K562 (cell line): ENCODE data around the gene AMMECR1. TPM values are rescaled to one million over a fixed set of nuclear protein-coding genes. Genes with fewer than 3 reads are reported as not detected.

ENCODE experiments used
- ATAC-seq: fragments of 200-7000 bp; cut with Tn5 transposase; 3 replicates; pipeline ENCODE4 v1.9.1; 2020; ENCODE audit warnings: moderate library complexity
- BruUV-seq: library from RNA; stranded (reverse); fragments of 400-500 nt; replicated peaks from 2 replicates; lab custom pipeline; 2021; lab: Mats Ljungman, UMichigan
- CTCF ChIA-PET: fragments of 300-600 bp; formaldehyde crosslinking; extraction: SDS; loops from one replicate; lab custom pipeline; 2021; ENCODE audit warnings: low intra/inter-chr PET ratio; lab: Yijun Ruan, JAX
- POLR2A ChIA-PET: fragments of 300-600, 350-650 bp; sonication (Branson Sonifier 250); formaldehyde crosslinking; extraction: SDS; loops from one replicate; lab custom pipeline; 2021; ENCODE audit warnings: antibody characterized with exemption, inconsistent platforms; lab: Yijun Ruan, JAX
- DNase-seq, 4 experiments: peaks; one replicate each; pipeline versions ENCODE4 v3.0.0 to v3.0.0-alpha.2; 2011 to 2018; ENCODE audit warnings: low spot score in 3 of 4, mixed read lengths in 3 of 4; ENCODE audit errors: extremely low read depth in 1 of 4
- FAIRE-seq: peaks from 2 replicates; lab custom pipeline; 2011; peaks lifted over from hg19 to GRCh38; lab: Jason Lieb, UNC
- H2AFZ ChIP-seq: 2 replicates; pipeline ENCODE4 v1.6.0; 2011; ENCODE audit warnings: low read depth, low read length, control low read depth, inconsistent platforms
- H3K27ac ChIP-seq: fragments of 200-600 bp; 3 replicates; pipeline ENCODE4 v1.8.0; 2011; ENCODE audit warnings: low read depth, mild to moderate bottlenecking, control low read depth, inconsistent platforms, low read length, moderate library complexity, mixed read lengths; ENCODE audit errors: extremely low read depth
- H3K27me3 ChIP-seq, 2 experiments: fragments of 300-600 bp in 1 of 2; 2 replicates in 1 of 2; 3 replicates in 1 of 2; pipeline versions ENCODE4 v1.6.0 to v1.8.0; 2011; ENCODE audit warnings: inconsistent platforms in 2 of 2, low read length in 2 of 2, mild to moderate bottlenecking in 1 of 2, mixed read lengths in 1 of 2, moderate library complexity in 1 of 2; ENCODE audit not compliant: control insufficient read depth in 2 of 2, insufficient read depth in 2 of 2
- H3K36me3 ChIP-seq: fragments of 300-600 bp; 3 replicates; pipeline ENCODE4 v1.8.0; 2011; ENCODE audit warnings: mild to moderate bottlenecking, low read length, inconsistent platforms; ENCODE audit not compliant: control insufficient read depth, insufficient read depth
- H3K4me1 ChIP-seq, 2 experiments: fragments of 200-600 bp in 1 of 2; replicated peaks in 1 of 2; 2 replicates in 1 of 2; 3 replicates in 1 of 2; pipeline versions ENCODE4 v1.5.1 to v1.8.0; 2011; ENCODE audit warnings: inconsistent platforms in 2 of 2, low read length in 2 of 2, mild to moderate bottlenecking in 1 of 2, mixed read lengths in 1 of 2, moderate library complexity in 1 of 2; ENCODE audit not compliant: control insufficient read depth in 2 of 2, insufficient read depth in 2 of 2
- H3K4me2 ChIP-seq: 2 replicates; pipeline ENCODE4 v1.6.1; 2011; ENCODE audit warnings: low read length, control low read depth, inconsistent platforms, mixed read lengths; ENCODE audit not compliant: insufficient read depth
- H3K4me3 ChIP-seq: fragments of 200-600 bp; sonication (generic), shearing (Covaris generic); 2 replicates; pipeline ENCODE4 v1.5.1; 2016; ENCODE audit warnings: control low read depth, inconsistent platforms
- H3K79me2 ChIP-seq: fragments of 200-600 bp; 3 replicates; pipeline ENCODE4 v1.8.0; 2011; ENCODE audit warnings: low read length, inconsistent platforms; ENCODE audit not compliant: control insufficient read depth, insufficient read depth
- H3K9ac ChIP-seq, 2 experiments: 2 replicates each; pipeline versions ENCODE4 v1.6.0 to v1.6.1; 2011; ENCODE audit warnings: low read depth in 2 of 2, low read length in 2 of 2, control low read depth in 1 of 2, inconsistent platforms in 1 of 2, mild to moderate bottlenecking in 1 of 2, mixed read lengths in 1 of 2; ENCODE audit not compliant: insufficient read depth in 1 of 2
- H3K9me1 ChIP-seq: one replicate; pipeline ENCODE4 v1.6.0; 2011; ENCODE audit warnings: inconsistent platforms, mild to moderate bottlenecking, low read length, moderate library complexity; ENCODE audit not compliant: control insufficient read depth, insufficient read depth
- H3K9me3 ChIP-seq: replicated peaks from 2 replicates; pipeline ENCODE4 v1.5.1; 2011; ENCODE audit warnings: low read depth, low read length, inconsistent platforms; ENCODE audit not compliant: control insufficient read depth, insufficient read depth
- H4K20me1 ChIP-seq: replicated peaks from 2 replicates; pipeline ENCODE4 v1.6.1; 2011; ENCODE audit warnings: low read length, inconsistent platforms, mixed read lengths; ENCODE audit not compliant: control insufficient read depth, insufficient read depth
- EWSR1 ChIP-seq: fragments of 450-650 bp; IDR thresholded peaks from 2 replicates; pipeline ENCODE4 v1.6.1; 2018; ENCODE audit warnings: borderline replicate concordance, mild to moderate bottlenecking, low read depth, moderate library complexity; ENCODE audit not compliant: partially characterized antibody
- JUND ChIP-seq, 2 experiments: IDR thresholded peaks; 2 replicates in 1 of 2; 3 replicates in 1 of 2; pipeline ENCODE4 v1.6.1; 2011; ENCODE audit warnings: borderline replicate concordance in 2 of 2, low read depth in 2 of 2, low read length in 2 of 2, improper control_type of control experiment in 1 of 2, missing biosample characterization in 1 of 2, missing genetic modification characterization in 1 of 2, missing genetic modification reagents in 1 of 2
- MLLT1 ChIP-seq, 2 experiments: fragments of 450-650 bp; IDR thresholded peaks; 2 replicates each; pipeline ENCODE4 v1.6.1; 2016
- RAD21 ChIP-seq, 2 experiments: fragments of 250-450 bp in 1 of 2; fragments of 450-650 bp in 1 of 2; sonication (Bioruptor Pico) in 1 of 2; formaldehyde crosslinking in 1 of 2; IDR thresholded peaks in 1 of 2; conservative IDR thresholded peaks in 1 of 2; 2 replicates each; pipeline versions ENCODE4 v1.4.0 to v1.8.0; 2020 to 2022; ENCODE audit warnings: mild to moderate bottlenecking in 2 of 2, moderate library complexity in 1 of 2
- VEZF1 ChIP-seq: fragments of 200-800 bp; sonication (Bioruptor generic); IDR thresholded peaks from 2 replicates; pipeline ENCODE4 v1.6.1; 2017; ENCODE audit warnings: missing genetic modification characterization, missing compliant biosample characterization
- ZNF282 ChIP-seq: sonication (generic); formaldehyde crosslinking; IDR thresholded peaks from 2 replicates; pipeline ENCODE4 v1.8.1; 2023; ENCODE audit warnings: missing genetic modification reagents
- ZNF740 ChIP-seq, 3 experiments: fragments of 200-800 bp in 1 of 3; sonication (Bioruptor generic) in 1 of 3; sonication (generic) in 1 of 3; formaldehyde crosslinking in 1 of 3; IDR thresholded peaks; 2 replicates each; pipeline versions ENCODE4 v1.6.1 to v1.8.0; 2016 to 2022; ENCODE audit warnings: mild to moderate bottlenecking in 2 of 3, missing compliant biosample characterization in 2 of 3, missing genetic modification characterization in 2 of 3, missing genetic modification reagents in 1 of 3
- WGBS: fragments of 100-300 bp; shearing (Covaris generic); methylation state at CpG from one replicate; pipeline ENCODE4 v1.1.6; 2016; ENCODE audit warnings: low coverage, mixed read lengths; ENCODE audit not compliant: insufficient coverage; ENCODE audit errors: missing lambda C conversion rate; 5-methylcytosine and 5-hydroxymethylcytosine counted together
- in situ Hi-C: fragments of 300-500 bp; cut with MboI; formaldehyde crosslinking; loops from 4 replicates; pipeline ENCODE4 v1.15.0; 2018; ENCODE audit warnings: inconsistent platforms, mixed read lengths
- intact Hi-C: fragments of 100-400 bp; cut with micrococcal nuclease; formaldehyde crosslinking; loops from 2 replicates; pipeline ENCODE4 v1.14.2; 2022
- polyA plus RNA-seq, 8 experiments: library from polyadenylated mRNA; depleted of rRNA in 4 of 8; stranded (reverse) in 5 of 8; unstranded in 3 of 8; fragments of >200 nt; fragmentation: Nextera tagmentation in 2 of 8; fragmentation: Illumina TruSeq in 1 of 8; extraction: Ambion mirVana in 2 of 8; extraction: Trizol in 1 of 8; gene quantifications; 2 replicates each; pipeline versions ENCODE4 v1.2.1 to v1.2.3, GENCODE V29; 2011 to 2014; ENCODE audit warnings: inconsistent platforms in 1 of 8, missing spikeins in 1 of 8
- total RNA-seq, 7 experiments: library from RNA; depleted of rRNA in 6 of 7; stranded (reverse); fragments of >200 nt in 6 of 7; fragmentation: Illumina TruSeq in 2 of 7; extraction: Trizol in 2 of 7; gene quantifications; 2 replicates each; pipeline versions ENCODE4 v1.2.1 to v1.2.3, GENCODE V29; 2011 to 2021; ENCODE audit warnings: low replicate concordance in 1 of 7
- TF ChIP-seq, protein P1 (sequence below): IDR thresholded peaks from 2 replicates; pipeline ENCODE4 v1.6.1; 2011; ENCODE audit warnings: borderline replicate concordance, low read depth, mild to moderate bottlenecking, moderate library complexity, low read length; ENCODE audit not compliant: insufficient read depth, poor library complexity, severe bottlenecking

Gene AMMECR1
- total and polyA plus RNA-seq, 9 of the 15 experiments (the other 6 are each of a cell fraction or from before 2014, with no cell fraction given): 13.9 to 36.7 (median 23.6) TPM

DNA sequence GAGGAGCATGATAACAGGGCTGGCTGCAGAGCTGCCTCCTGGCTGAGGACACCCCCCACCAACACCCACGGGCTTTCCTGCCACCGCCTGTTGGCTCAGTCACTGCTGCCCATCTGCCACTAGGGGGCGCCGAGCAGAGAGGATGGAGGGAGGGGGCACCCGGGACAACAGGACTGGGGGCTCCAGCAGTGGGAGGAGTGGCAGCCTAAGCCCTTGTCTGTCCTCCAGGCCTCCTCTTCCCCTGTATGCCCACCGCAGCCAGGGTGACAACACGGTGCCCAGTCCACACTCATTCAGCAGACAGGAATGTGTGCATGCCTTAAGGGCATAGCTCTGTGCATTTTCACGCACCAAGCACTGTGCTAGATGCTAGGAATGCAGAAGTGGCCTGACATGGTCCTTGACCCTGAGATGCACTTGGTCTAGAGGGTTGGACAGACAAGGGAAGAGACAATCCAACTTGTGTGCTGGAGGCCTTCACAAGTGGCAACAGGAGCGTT, 149.9 kb downstream of the AMMECR1 start:
- Histone ChIP-seq H3K9ac (no peak overlapping the region), H3K36me3 (peaks cover 22% of the 10 kb centered on the region), H4K20me1 (no peaks in the 10 kb centered on the region), H2AFZ (no peak overlapping the region), H3K27ac (no peak overlapping the region; the same call in 2 of the 3 replicates), H3K4me2 (peak overlapping the region; percentile 18; the same call in 1 of the 2 replicates), H3K9me1 (no peaks in the 10 kb centered on the region), H3K79me2 (no peaks in the 10 kb centered on the region), H3K4me1 (peaks cover 7 to 16% of the 10 kb centered on the region in 2 experiments; a peak in 4 of 5 replicates), H3K4me3 (no peak overlapping the region), H3K27me3 (no peaks in the 10 kb centered on the region), H3K9me3 (no peaks in the 10 kb centered on the region)
- intact Hi-C loops (no loop called here), in situ Hi-C loops (loop anchor here (25.0 kb wide), 2 partner anchors 494 to 694 kb away; no protein-coding TSS in a partner anchor)
- ChIA-PET POLR2A (interaction anchor here (0.7 to 1.5 kb wide), 2 partner anchors 10 to 234 kb away, joined by 3 to 4 read pairs; no protein-coding TSS in a partner anchor), CTCF (no interaction called here)
- WGBS: 61% methylated on average over 4 of the region's 9 CpGs
- BruUV-seq: no TSS peak
- ATAC-seq (peak; percentile 94), DNase-seq (peak; percentile 74 to 77 (median 75)), FAIRE-seq (peak; percentile 71)
- TF ChIP-seq RAD21 (CRISPR knock-in tag; conservative IDR thresholded peaks at IDR 0.05 in 1 of 2, IDR thresholded peaks at IDR 0.05 in 1 of 2): peak; percentile 36 to 63
- TF ChIP-seq, protein P1, sequence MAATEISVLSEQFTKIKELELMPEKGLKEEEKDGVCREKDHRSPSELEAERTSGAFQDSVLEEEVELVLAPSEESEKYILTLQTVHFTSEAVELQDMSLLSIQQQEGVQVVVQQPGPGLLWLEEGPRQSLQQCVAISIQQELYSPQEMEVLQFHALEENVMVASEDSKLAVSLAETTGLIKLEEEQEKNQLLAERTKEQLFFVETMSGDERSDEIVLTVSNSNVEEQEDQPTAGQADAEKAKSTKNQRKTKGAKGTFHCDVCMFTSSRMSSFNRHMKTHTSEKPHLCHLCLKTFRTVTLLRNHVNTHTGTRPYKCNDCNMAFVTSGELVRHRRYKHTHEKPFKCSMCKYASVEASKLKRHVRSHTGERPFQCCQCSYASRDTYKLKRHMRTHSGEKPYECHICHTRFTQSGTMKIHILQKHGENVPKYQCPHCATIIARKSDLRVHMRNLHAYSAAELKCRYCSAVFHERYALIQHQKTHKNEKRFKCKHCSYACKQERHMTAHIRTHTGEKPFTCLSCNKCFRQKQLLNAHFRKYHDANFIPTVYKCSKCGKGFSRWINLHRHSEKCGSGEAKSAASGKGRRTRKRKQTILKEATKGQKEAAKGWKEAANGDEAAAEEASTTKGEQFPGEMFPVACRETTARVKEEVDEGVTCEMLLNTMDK: peak; percentile 72
- TF ChIP-seq VEZF1 (CRISPR knock-in tag): peak; percentile 32; the same call in 1 of the 2 replicates
- 0 out of 2 replicates have a peak, but pooled peaks have one; percentile 10 for TF ChIP-seq JUND (IDR thresholded peaks at IDR 0.05; ENCODE audit: borderline replicate concordance, low read depth, low read length)
- no peak for TF ChIP-seq JUND (tag; IDR thresholded peaks at IDR 0.05; ENCODE audit: borderline replicate concordance, low read depth, low read length)
- no peak for TF ChIP-seq MLLT1 (IDR thresholded peaks at IDR 0.05)
- TF ChIP-seq EWSR1: no peak
- no peak for TF ChIP-seq ZNF282 (CRISPR knock-in tag)
- TF ChIP-seq ZNF740 (CRISPR knock-in tag; IDR thresholded peaks at IDR 0.05): peak; percentile 86
- TF ChIP-seq ZNF740 (tag; IDR thresholded peaks at IDR 0.05): peak in 1 of 2 experiments; percentile 61; a peak in 1 of 4 replicates
